IMR-90 (cell line): ENCODE measurements around the gene RING1. TPM values are rescaled to one million over a fixed set of nuclear protein-coding genes. Genes with fewer than 3 reads are reported as not detected.

Experiments used
- ATAC-seq: fragments of 200-7000 bp; cut with Tn5 transposase; 2 replicates; pipeline ENCODE4 v1.9.1; 2020; ENCODE audit warnings: low read depth, mild to moderate bottlenecking, moderate library complexity
- BruUV-seq: library from RNA; stranded (reverse); fragments of 400-500 nt; replicated peaks from 2 replicates; lab custom pipeline; 2021; lab: Mats Ljungman, UMichigan
- CTCF ChIA-PET: fragments of 300-600 bp; formaldehyde crosslinking; extraction: SDS; loops from one replicate; lab custom pipeline; 2021; ENCODE audit warnings: antibody characterized with exemption; lab: Yijun Ruan, JAX
- POLR2A ChIA-PET: fragments of 300-600 bp; sonication (Branson Sonifier 250); formaldehyde crosslinking; loops from one replicate; lab custom pipeline; 2022; ENCODE audit warnings: antibody characterized with exemption; ENCODE audit not compliant: unreplicated experiment; lab: Charles Lee
- DNase-seq: peaks from one replicate; pipeline ENCODE4 v3.0.0; 2013
- H2AFZ ChIP-seq: replicated peaks from 2 replicates; pipeline ENCODE3; 2013; ENCODE audit warnings: low read length, mild to moderate bottlenecking; ENCODE audit not compliant: poor library complexity
- H2AK5ac ChIP-seq: 2 replicates; pipeline ENCODE4 v1.6.1; 2013; ENCODE audit warnings: low read depth, low read length, inconsistent platforms
- H2AK9ac ChIP-seq: replicated peaks from 2 replicates; pipeline ENCODE3; 2013; ENCODE audit warnings: mild to moderate bottlenecking, low read depth, low read length, moderate library complexity; ENCODE audit not compliant: poor library complexity
- H2BK120ac ChIP-seq: 2 replicates; pipeline ENCODE4 v1.6.1; 2013; ENCODE audit warnings: low read depth, low read length, inconsistent platforms
- H2BK15ac ChIP-seq: 3 replicates; pipeline ENCODE4 v1.6.1; 2013; ENCODE audit warnings: low read depth, low read length, inconsistent platforms
- H2BK20ac ChIP-seq: 2 replicates; pipeline ENCODE4 v1.6.1; 2013; ENCODE audit warnings: low read depth, mild to moderate bottlenecking, inconsistent platforms, low read length, moderate library complexity
- H2BK5ac ChIP-seq: 2 replicates; pipeline ENCODE4 v1.6.1; 2013; ENCODE audit warnings: mild to moderate bottlenecking, low read depth, low read length, inconsistent platforms; ENCODE audit not compliant: poor library complexity, severe bottlenecking
- H3K14ac ChIP-seq: replicated peaks from 2 replicates; pipeline ENCODE4 v1.6.1; 2013; ENCODE audit warnings: low read depth, low read length, inconsistent platforms
- H3K18ac ChIP-seq: 2 replicates; pipeline ENCODE4 v1.6.1; 2013; ENCODE audit warnings: low read depth, low read length, control low read depth
- H3K23ac ChIP-seq: 2 replicates; pipeline ENCODE4 v1.6.1; 2013; ENCODE audit warnings: low read depth, low read length, inconsistent platforms
- H3K27ac ChIP-seq: 2 replicates; pipeline ENCODE4 v1.5.1; 2013; ENCODE audit warnings: mild to moderate bottlenecking, control low read depth, low read length; ENCODE audit not compliant: insufficient read depth
- H3K27me3 ChIP-seq: 2 replicates; pipeline ENCODE4 v1.6.1; 2013; ENCODE audit warnings: low read length; ENCODE audit not compliant: control insufficient read depth, insufficient read depth
- H3K36me3 ChIP-seq: 2 replicates; pipeline ENCODE4 v1.6.1; 2013; ENCODE audit warnings: low read length, mixed read lengths; ENCODE audit not compliant: control insufficient read depth, insufficient read depth
- H3K4ac ChIP-seq: 2 replicates; pipeline ENCODE4 v1.6.1; 2013; ENCODE audit warnings: low read depth, low read length, inconsistent platforms
- H3K4me1 ChIP-seq: 2 replicates; pipeline ENCODE4 v1.6.1; 2013; ENCODE audit warnings: low read length, mixed read lengths; ENCODE audit not compliant: control insufficient read depth, insufficient read depth
- H3K4me2 ChIP-seq: 2 replicates; pipeline ENCODE4 v1.6.1; 2013; ENCODE audit warnings: low read depth, mild to moderate bottlenecking, control low read depth, low read length, moderate library complexity
- H3K4me3 ChIP-seq: 2 replicates; pipeline ENCODE4 v1.5.1; 2013; ENCODE audit warnings: low read depth, mild to moderate bottlenecking, control low read depth, low read length, moderate library complexity; ENCODE audit not compliant: insufficient read depth
- H3K56ac ChIP-seq: 2 replicates; pipeline ENCODE4 v1.6.1; 2013; ENCODE audit warnings: low read length, inconsistent platforms; ENCODE audit not compliant: insufficient read depth; ENCODE audit errors: extremely low read depth
- H3K79me1 ChIP-seq, 2 experiments: 2 replicates each; pipeline ENCODE4 v1.6.1; 2013; ENCODE audit warnings: low read length in 2 of 2, inconsistent platforms in 1 of 2, low read depth in 1 of 2
- H3K9ac ChIP-seq: 2 replicates; pipeline ENCODE4 v1.6.1; 2013; ENCODE audit warnings: low read depth, low read length, control low read depth
- H3K9me1 ChIP-seq: 2 replicates; pipeline ENCODE4 v1.6.1; 2013; ENCODE audit warnings: low read length, inconsistent platforms; ENCODE audit not compliant: insufficient read depth
- H3K9me3 ChIP-seq: 2 replicates; pipeline ENCODE4 v1.6.1; 2013; ENCODE audit warnings: low read length; ENCODE audit not compliant: control insufficient read depth, insufficient read depth
- H4K20me1 ChIP-seq: 2 replicates; pipeline ENCODE4 v1.6.1; 2013; ENCODE audit warnings: low read length, inconsistent platforms; ENCODE audit not compliant: insufficient read depth
- H4K5ac ChIP-seq: 2 replicates; pipeline ENCODE4 v1.6.1; 2013; ENCODE audit warnings: mild to moderate bottlenecking, low read depth, low read length, control low read depth
- H4K8ac ChIP-seq, 2 experiments: 2 replicates each; pipeline ENCODE4 v1.6.1; 2013; ENCODE audit warnings: low read depth in 2 of 2, low read length in 2 of 2, control low read depth in 1 of 2, inconsistent platforms in 1 of 2
- H4K91ac ChIP-seq: 2 replicates; pipeline ENCODE4 v1.6.1; 2013; ENCODE audit warnings: low read depth, low read length, inconsistent platforms; ENCODE audit not compliant: insufficient read depth
- BHLHE40 ChIP-seq: fragments of 150-350 bp; IDR thresholded peaks from 2 replicates; pipeline ENCODE4 v1.6.1; 2016; ENCODE audit warnings: mild to moderate bottlenecking, low read depth, low read length
- CHD1 ChIP-seq: IDR thresholded peaks from 2 replicates; pipeline ENCODE4 v1.6.1; 2012; ENCODE audit warnings: low read depth, low read length, improper control_type of control experiment
- FOS ChIP-seq: fragments of 150-350 bp; IDR thresholded peaks from 2 replicates; pipeline ENCODE4 v1.6.1; 2016; ENCODE audit warnings: low read depth, low read length
- MAZ ChIP-seq: IDR thresholded peaks from 2 replicates; pipeline ENCODE4 v1.6.1; 2012; ENCODE audit warnings: low read depth, mild to moderate bottlenecking, low read length, improper control_type of control experiment, moderate library complexity, borderline replicate concordance
- MXI1 ChIP-seq: IDR thresholded peaks from 2 replicates; pipeline ENCODE4 v1.6.1; 2012; ENCODE audit warnings: low read depth, mild to moderate bottlenecking, low read length, moderate library complexity, borderline replicate concordance
- NFE2L2 ChIP-seq: fragments of 150-350 bp; IDR thresholded peaks from 2 replicates; pipeline ENCODE4 v1.6.1; 2016; ENCODE audit warnings: low read depth, mild to moderate bottlenecking, low read length
- RAD21 ChIP-seq: IDR thresholded peaks from 2 replicates; pipeline ENCODE4 v1.6.1; 2012; ENCODE audit warnings: low read length, improper control_type of control experiment
- RCOR1 ChIP-seq: IDR thresholded peaks from 2 replicates; pipeline ENCODE4 v1.6.1; 2012; ENCODE audit warnings: mild to moderate bottlenecking, low read length, improper control_type of control experiment; ENCODE audit not compliant: insufficient replicate concordance
- RFX5 ChIP-seq: IDR thresholded peaks from 2 replicates; pipeline ENCODE4 v1.8.0; 2012; ENCODE audit warnings: low read depth, mild to moderate bottlenecking, low read length, moderate library complexity
- USF2 ChIP-seq: fragments of 150-350 bp; IDR thresholded peaks from 2 replicates; pipeline ENCODE4 v1.6.1; 2017; ENCODE audit warnings: mild to moderate bottlenecking, antibody characterized with exemption, low read length, low read depth
- WGBS, 2 experiments: methylation state at CpG; one replicate each; pipeline versions ENCODE4 v1.1.5 to v1.1.7; 2013; ENCODE audit warnings: missing lambda C conversion rate in 2 of 2; ENCODE audit not compliant: insufficient read length in 1 of 2; ENCODE audit errors: extremely low coverage in 2 of 2; 5-methylcytosine and 5-hydroxymethylcytosine counted together
- dilution Hi-C: fragments of 300-500 bp; cut with HindIII; formaldehyde crosslinking; loops from one replicate; pipeline ENCODE4 v1.14.3; 2018; ENCODE audit warnings: low sequenced_read_pairs; ENCODE audit not compliant: unreplicated experiment
- in situ Hi-C: fragments of 300-500 bp; cut with MboI; formaldehyde crosslinking; loops from 3 replicates; pipeline ENCODE4 v1.14.3; 2019; ENCODE audit warnings: low sequenced_read_pairs, inconsistent platforms, mixed read lengths
- intact Hi-C: fragments of 100-400 bp; cut with micrococcal nuclease; formaldehyde crosslinking; loops from 2 replicates; pipeline ENCODE4 v1.10.0; 2022
- polyA plus RNA-seq, 3 experiments: library from polyadenylated mRNA; depleted of rRNA; stranded (reverse); fragments of >200 nt; gene quantifications; 2 replicates each; pipeline ENCODE4 v1.2.3, GENCODE V29; 2012; ENCODE audit warnings: low replicate concordance in 1 of 3
- total RNA-seq: library from RNA; depleted of rRNA; stranded (reverse); fragments of >200 nt; gene quantifications from 2 replicates; pipeline ENCODE4 v1.2.3, GENCODE V29; 2012

Gene RING1
- total and polyA plus RNA-seq, 2 of the 4 experiments (the other 2 are of a cell fraction), result 14.9 to 40.8 TPM

GRCh38 chr6:33171880-33172687 lies 36.2 kb upstream of the RING1 start:
- H3K56ac ChIP-seq, result no peak overlapping the region
- CTCF ChIA-PET, result interaction anchor here (0.6 to 1.0 kb wide), 2 partner anchors 19 to 24 kb away, joined by 3 read pairs; no protein-coding TSS in a partner anchor
- in situ Hi-C loops (no loop called here), dilution Hi-C loops (no loop called here), intact Hi-C loops (loop anchor here (1.0 kb wide), 2 partner anchors 54 to 158 kb away; no protein-coding TSS in a partner anchor)
- no peak overlapping the region for H3K9ac ChIP-seq
- no peak overlapping the region for H2AK9ac ChIP-seq
- H4K5ac ChIP-seq, result no peak overlapping the region
- H3K23ac ChIP-seq, result no peak overlapping the region
- H2BK5ac ChIP-seq, result no peak overlapping the region
- no peak overlapping the region for H4K91ac ChIP-seq
- no peaks in the 10 kb centered on the region for H3K9me1 ChIP-seq
- no peak overlapping the region for H3K27ac ChIP-seq
- no peak for TF ChIP-seq BHLHE40
- no peak for TF ChIP-seq RAD21
- TF ChIP-seq MAZ, result no peak
- TF ChIP-seq CHD1, result no peak
- TF ChIP-seq MXI1, result no peak
- no peak for TF ChIP-seq FOS
- TF ChIP-seq NFE2L2, result no peak
- no peak for TF ChIP-seq RCOR1
- TF ChIP-seq RFX5, result no peak
- no peak for TF ChIP-seq USF2
- no peak overlapping the region for H2BK20ac ChIP-seq
- H4K20me1 ChIP-seq, result no peaks in the 10 kb centered on the region
- no peak overlapping the region for H3K4me2 ChIP-seq
- WGBS, 2 experiments, result 0% methylated on average over 1 of the region's 8 CpGs; no CpG with 5 or more reads in 1 of the 2 experiments
- POLR2A ChIA-PET, result no interaction called here
- no peak overlapping the region for H3K14ac ChIP-seq
- no peak overlapping the region for H3K4me3 ChIP-seq
- no peak for DNase-seq
- no peak for ATAC-seq
- H2AFZ ChIP-seq, result no peak overlapping the region
- no peaks in the 10 kb centered on the region for H3K4me1 ChIP-seq
- no peaks in the 10 kb centered on the region for H3K79me1 ChIP-seq
- BruUV-seq, result no TSS peak
- H3K4ac ChIP-seq, result no peak overlapping the region
- no peak overlapping the region for H2BK15ac ChIP-seq
- H3K27me3 ChIP-seq, result peaks cover 13% of the 10 kb centered on the region; the same call in 1 of the 2 replicates
- H3K18ac ChIP-seq, result no peak overlapping the region
- H3K9me3 ChIP-seq, result no peaks in the 10 kb centered on the region
- H4K8ac ChIP-seq, result no peak overlapping the region
- no peak overlapping the region for H2BK120ac ChIP-seq
- no peaks in the 10 kb centered on the region for H3K36me3 ChIP-seq
- no peak overlapping the region for H2AK5ac ChIP-seq
